NT2/D1 (cell line): Measurements from ENCODE around the gene TMEM131L.

ENCODE experiments used
- SUZ12 ChIP-seq: IDR thresholded peaks from 2 replicates; pipeline ENCODE4 v1.6.1; 2011; ENCODE audit not compliant: insufficient read length, insufficient read depth; ENCODE audit errors: extremely low read depth
- YY1 ChIP-seq: IDR thresholded peaks from 2 replicates; pipeline ENCODE4 v1.6.1; 2011; ENCODE audit not compliant: insufficient read length, insufficient read depth
- ZNF274 ChIP-seq: IDR thresholded peaks from 2 replicates; pipeline ENCODE4 v1.6.1; 2011; ENCODE audit warnings: mild to moderate bottlenecking, low read depth, low read length

DNA sequence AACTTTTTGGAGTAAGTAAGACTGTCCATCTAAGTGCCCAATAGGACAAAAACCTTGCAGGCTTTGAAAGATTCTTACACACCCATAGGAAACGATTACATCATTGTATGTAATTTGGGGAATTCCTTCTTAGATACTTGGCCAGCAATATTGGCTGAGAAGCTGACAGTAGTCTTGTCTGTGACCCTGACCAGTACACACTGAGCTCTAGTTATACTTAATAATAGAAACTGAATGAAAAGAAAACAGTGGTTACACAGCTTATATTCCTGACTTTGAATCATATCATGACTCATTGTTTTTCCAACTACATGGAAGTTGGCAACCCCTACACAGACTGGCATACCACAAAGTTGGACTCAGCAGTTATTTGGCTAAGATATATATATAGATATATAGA is 210.8 kb downstream of the TMEM131L start:
- TF ChIP-seq ZNF274 (no peak), SUZ12 (no peak), YY1 (no peak)
